ENCODE measurements around the gene TMEM200B.
A peak's percentile ranks its signal among the peaks of the same experiment; 100 is the strongest.
"Not testable (repeated sequence)": the region's sequence is repeated elsewhere in the genome, so short reads cannot be mapped to it uniquely, and the experiment has no call there.

TMEM200B gene

GRCh38 chr1:29112705-29113412 is 10.8 kb downstream of the TMEM200B start:
- DNase-seq (ENCODE audit: low read depth) = no peak

DNA sequence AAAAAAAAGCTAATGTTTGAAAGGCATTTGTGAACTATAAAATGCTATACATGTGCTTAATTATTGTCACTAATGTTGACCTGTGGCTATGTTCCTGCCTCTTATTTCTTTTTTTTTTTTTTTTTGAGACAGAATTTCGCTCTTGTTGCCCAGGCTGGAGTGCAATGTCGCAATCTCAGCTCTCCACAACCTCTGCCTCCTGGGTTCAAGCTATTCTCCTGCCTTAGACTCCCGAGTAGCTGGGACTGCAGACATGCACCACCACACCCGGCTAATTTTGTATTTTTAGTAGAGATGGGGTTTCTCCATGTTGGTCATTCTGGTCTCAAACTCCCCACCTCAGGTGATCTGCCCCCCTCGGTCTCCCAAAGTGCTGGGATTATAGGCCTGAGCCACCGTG is 15.7 kb downstream of the TMEM200B start:
- DNase-seq (ENCODE audit: low read depth) = not testable (repeated sequence)

DNA sequence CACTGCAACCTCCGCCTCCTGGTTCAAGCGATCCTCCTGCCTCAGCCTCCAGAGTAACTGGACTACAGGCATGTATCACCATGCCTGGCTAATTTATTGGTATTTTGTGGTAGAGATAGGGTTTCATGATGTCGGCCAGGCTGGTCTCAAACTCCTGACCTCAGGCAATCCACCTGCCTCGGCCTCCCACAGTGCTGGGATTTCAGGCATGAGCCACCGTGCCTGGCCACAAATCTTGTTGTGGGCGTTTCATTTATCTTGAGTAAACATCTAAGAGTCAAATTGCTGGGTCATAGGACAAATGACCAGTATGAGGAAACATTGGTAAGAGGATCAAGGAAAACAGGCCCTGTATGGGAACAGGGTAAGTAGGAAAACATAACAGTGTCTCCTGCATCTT is 17.9 kb downstream of the TMEM200B start:
- DNase-seq (ENCODE audit: low read depth) = peak; percentile 13

DNA sequence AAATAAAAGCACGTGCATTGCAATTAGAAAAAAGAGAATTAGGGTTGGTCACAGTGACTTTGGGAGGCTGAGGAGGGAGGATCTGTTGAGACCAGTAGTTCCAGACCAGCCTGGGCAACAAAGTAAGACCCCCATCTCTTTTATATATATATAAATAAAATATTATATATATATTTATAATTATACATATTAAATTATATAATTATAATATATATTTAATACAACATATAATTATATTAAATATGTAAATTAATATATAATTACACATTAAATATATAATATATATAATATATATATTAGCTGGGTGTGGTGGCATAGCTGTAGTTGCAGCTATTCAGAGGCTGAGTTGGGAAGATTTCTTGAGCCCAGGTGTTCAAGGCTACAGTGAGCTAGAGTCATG is 23.2 kb downstream of the TMEM200B start:
- DNase-seq (ENCODE audit: low read depth) = no peak

DNA sequence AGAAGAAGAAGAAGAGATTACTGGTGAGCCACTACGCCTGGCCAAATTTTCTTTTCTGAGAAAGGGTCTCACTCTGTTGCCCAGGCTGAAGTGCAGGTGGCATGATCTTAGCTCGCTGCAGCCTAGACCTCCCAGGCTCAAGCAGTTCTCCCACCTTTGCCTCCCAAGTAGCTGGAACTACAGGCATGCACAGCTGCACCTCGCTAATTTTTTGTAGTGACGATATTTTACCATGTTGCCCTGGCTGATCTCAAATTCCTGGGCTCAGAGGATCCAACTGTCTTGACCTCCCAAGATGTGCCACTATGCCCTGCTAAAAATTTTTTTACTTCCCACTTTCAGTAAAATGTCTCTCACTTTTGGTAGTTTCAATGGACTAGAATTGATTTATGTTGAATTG is 24.4 kb downstream of the TMEM200B start:
- DNase-seq (ENCODE audit: low read depth) = no peak

DNA sequence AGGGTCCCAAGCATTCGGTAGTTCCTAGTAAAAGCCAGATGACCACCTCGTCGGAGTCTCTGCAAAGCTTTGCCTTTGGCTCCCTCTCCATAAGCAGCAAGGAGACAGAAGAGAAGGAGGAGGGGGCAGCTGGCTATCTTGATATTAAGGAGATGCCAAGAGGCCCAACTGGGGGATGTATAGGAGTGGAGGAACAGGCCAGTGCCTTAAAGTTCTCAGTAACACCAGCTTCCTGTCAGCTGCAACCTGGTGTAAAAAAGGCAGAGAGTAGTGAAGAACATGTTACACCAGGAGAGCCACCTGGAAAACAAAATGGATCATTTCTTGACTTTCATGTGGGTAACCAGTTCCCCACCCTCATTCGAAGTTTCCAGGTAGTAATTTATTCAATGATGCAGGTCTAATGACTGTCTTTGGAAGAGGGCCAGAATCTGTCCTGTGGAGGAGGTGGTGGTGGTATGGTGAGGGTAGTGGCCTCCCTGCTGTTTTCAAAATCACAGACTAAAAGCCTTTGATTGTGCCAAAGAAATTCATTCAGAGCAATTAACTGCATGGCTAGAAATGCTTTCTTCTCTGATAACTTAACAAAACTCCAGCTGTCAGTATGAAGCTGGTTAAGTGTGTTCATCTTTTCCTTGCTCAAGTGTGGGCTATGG is 27.3 kb downstream of the TMEM200B start:
- no peak for DNase-seq (ENCODE audit: low read depth)

DNA sequence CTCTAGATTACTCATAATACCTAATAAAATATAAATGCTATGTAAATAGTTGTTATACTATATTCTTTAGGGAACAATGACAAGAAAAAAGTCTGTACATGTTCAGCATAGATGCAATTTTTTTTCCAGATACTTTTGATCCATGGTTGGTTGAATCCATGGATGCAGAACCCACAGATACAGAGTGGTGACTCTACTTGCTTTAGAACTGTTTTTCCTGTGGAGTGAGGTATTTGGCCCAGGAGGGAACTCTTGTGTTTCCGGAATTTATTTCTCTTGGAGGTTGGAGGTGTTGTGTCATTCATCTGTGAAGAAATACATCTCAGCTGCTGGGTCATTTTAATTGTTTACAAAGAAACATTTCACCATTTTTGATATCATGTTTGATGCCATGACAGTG is 28.7 kb downstream of the TMEM200B start:
- no peak for DNase-seq (ENCODE audit: low read depth)

GRCh38 chr1:29094433-29094832 is 29.3 kb downstream of the TMEM200B start:
- no peak for DNase-seq (ENCODE audit: low read depth)

- DNase-seq (ENCODE audit: low read depth) = not testable (repeated sequence)
Observed at GRCh38 chr1:29092704-29093103, 31.0 kb downstream of the TMEM200B start.

DNA sequence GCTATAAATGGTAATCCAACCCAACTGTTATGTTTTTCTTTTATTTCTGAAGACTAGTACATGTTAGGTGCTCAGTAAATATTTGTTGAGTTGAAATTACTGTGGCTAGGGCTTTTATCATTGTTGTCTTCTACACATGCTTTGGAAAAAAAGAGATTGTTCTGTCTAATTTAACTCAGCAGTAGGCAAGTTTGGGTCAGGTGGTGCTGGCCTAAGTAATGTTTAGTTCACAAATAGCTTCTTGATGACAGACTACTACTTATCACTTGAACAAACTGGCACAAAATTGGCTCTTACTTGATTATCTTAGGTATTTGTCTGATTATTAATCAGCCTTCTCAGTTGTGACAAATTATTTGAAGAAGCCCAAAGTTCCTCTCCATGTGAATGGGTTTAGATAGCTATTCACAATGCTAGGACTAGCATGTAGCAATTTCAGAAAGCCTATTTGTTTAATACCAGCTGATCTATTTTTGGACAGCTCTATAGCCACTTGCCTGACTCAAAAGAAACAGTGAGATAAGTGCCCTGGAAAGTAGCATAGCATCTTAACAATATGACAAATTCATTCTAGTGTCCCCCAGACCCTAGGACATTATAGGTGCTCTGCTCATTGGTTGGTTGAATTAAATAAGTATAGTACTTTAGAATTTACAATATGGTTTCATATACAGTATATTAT is 32.6 kb downstream of the TMEM200B start:
- DNase-seq (ENCODE audit: low read depth) = no peak

GRCh38 chr1:29084196-29084521 is 39.5 kb downstream of the TMEM200B start:
- peak; percentile 17 for DNase-seq (ENCODE audit: low read depth)

- peak; percentile 63 for DNase-seq (ENCODE audit: low read depth)
Observed at GRCh38 chr1:29083317-29084195, 40.1 kb downstream of the TMEM200B start.

GRCh38 chr1:29082519-29082918 is 41.2 kb downstream of the TMEM200B start:
- no peak for DNase-seq (ENCODE audit: low read depth)

- DNase-seq (ENCODE audit: low read depth) = no peak
Observed at GRCh38 chr1:29081201-29081600, 42.5 kb downstream of the TMEM200B start.

- not testable (repeated sequence) for DNase-seq (ENCODE audit: low read depth)
Observed at GRCh38 chr1:29079916-29080629, 43.6 kb downstream of the TMEM200B start.

DNA sequence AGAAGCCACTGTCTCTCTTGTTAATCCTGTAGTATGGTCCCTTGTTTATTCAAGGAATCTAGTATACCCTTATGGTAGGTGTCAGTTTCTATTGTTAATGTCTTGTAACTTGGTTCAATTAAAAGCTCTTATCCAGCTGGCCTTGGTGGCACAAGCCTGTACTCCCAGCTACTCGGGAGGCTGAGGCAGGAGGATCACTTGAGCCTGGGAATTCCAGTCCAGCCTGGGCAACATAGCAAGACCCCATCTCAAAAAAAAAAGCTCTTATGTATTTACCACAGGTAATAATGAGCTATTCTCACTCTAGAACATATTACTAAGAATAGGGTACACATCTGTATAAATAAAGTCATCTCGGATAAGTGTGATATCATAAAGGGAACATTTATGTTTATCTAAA is 46.5 kb downstream of the TMEM200B start:
- DNase-seq (ENCODE audit: low read depth) = no peak

Measured in EH (cell line).